H1 (cell line): Measurements from ENCODE around the gene MUS81. TPM values are rescaled to one million over a fixed set of nuclear protein-coding genes. Genes with fewer than 3 reads are reported as not detected.

ENCODE experiments used
- CHD7 ChIP-seq: fragments of 300-600 bp; sonication (generic); IDR thresholded peaks from 2 replicates; pipeline ENCODE4 v1.7.1; 2012; ENCODE audit warnings: low read length, moderate library complexity, mild to moderate bottlenecking, inconsistent platforms; ENCODE audit not compliant: insufficient replicate concordance
- FOSL1 ChIP-seq: IDR thresholded peaks from 2 replicates; pipeline ENCODE4 v1.6.1; 2011; ENCODE audit warnings: mild to moderate bottlenecking, low read depth, low read length, moderate library complexity; ENCODE audit not compliant: insufficient read depth
- SAP30 ChIP-seq: fragments of 300-600 bp; sonication (generic); IDR thresholded peaks from 2 replicates; pipeline ENCODE4 v1.7.1; 2012; ENCODE audit warnings: low read length, moderate library complexity, mild to moderate bottlenecking, inconsistent platforms; ENCODE audit not compliant: insufficient read depth, insufficient replicate concordance
- TCF12 ChIP-seq: IDR thresholded peaks from 2 replicates; pipeline ENCODE4 v1.6.1; 2011; ENCODE audit warnings: low read depth, mild to moderate bottlenecking, low read length
- polyA plus RNA-seq, 7 experiments: library from polyadenylated mRNA; depleted of rRNA in 3 of 7; stranded (reverse) in 5 of 7; unstranded in 2 of 7; fragments of >200 nt in 5 of 7; fragments of 200-250 nt in 2 of 7; gene quantifications; 1 replicate in 5 of 7; 2 replicates in 1 of 7; 4 replicates in 1 of 7; pipeline versions ENCODE4 v1.2.1 to v1.2.3, GENCODE V29; 2011 to 2013; ENCODE audit warnings: missing spikeins in 2 of 7, mixed read lengths in 2 of 7
- total RNA-seq: library from RNA; stranded (reverse); fragmentation: NEBNext Ultra II Directional; extraction: Animal tissue kit (Norgen Biotek cat#: 25700); gene quantifications from 2 replicates; pipeline ENCODE4 v1.2.1, GENCODE V29; 2021
- TF ChIP-seq, protein P1 (sequence below), 3 experiments: IDR thresholded peaks; 1 replicate in 2 of 3; 2 replicates in 1 of 3; pipeline versions ENCODE4 v1.5.1 to v1.6.1; 2011; ENCODE audit warnings: low read length in 3 of 3, mild to moderate bottlenecking in 3 of 3, inconsistent platforms in 2 of 3, low read depth in 1 of 3, moderate library complexity in 1 of 3; ENCODE audit not compliant: insufficient read depth in 1 of 3; ENCODE audit errors: control extremely low read depth in 1 of 3

Gene MUS81
- total and polyA plus RNA-seq, 2 of the 8 experiments (the other 6 are each of a cell fraction or from before 2014, with no cell fraction given), result 30.2 to 31.5 TPM

GRCh38 chr11:65898656-65899355, 38.6 kb downstream of the MUS81 start (continued):
- TF ChIP-seq CHD7 (no peak), SAP30 (no peak), TCF12 (no peak), FOSL1 (no peak)
- TF ChIP-seq, protein P1, sequence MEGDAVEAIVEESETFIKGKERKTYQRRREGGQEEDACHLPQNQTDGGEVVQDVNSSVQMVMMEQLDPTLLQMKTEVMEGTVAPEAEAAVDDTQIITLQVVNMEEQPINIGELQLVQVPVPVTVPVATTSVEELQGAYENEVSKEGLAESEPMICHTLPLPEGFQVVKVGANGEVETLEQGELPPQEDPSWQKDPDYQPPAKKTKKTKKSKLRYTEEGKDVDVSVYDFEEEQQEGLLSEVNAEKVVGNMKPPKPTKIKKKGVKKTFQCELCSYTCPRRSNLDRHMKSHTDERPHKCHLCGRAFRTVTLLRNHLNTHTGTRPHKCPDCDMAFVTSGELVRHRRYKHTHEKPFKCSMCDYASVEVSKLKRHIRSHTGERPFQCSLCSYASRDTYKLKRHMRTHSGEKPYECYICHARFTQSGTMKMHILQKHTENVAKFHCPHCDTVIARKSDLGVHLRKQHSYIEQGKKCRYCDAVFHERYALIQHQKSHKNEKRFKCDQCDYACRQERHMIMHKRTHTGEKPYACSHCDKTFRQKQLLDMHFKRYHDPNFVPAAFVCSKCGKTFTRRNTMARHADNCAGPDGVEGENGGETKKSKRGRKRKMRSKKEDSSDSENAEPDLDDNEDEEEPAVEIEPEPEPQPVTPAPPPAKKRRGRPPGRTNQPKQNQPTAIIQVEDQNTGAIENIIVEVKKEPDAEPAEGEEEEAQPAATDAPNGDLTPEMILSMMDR (IDR thresholded peaks at IDR 0.05; ENCODE audit: control extremely low read depth in 1 of 3, insufficient read depth in 1 of 3, low read depth in 1 of 3, low read length in 3 of 3), result no peak
